Measurements from ENCODE around the gene ADGRG7.

ADGRG7 gene

DNA sequence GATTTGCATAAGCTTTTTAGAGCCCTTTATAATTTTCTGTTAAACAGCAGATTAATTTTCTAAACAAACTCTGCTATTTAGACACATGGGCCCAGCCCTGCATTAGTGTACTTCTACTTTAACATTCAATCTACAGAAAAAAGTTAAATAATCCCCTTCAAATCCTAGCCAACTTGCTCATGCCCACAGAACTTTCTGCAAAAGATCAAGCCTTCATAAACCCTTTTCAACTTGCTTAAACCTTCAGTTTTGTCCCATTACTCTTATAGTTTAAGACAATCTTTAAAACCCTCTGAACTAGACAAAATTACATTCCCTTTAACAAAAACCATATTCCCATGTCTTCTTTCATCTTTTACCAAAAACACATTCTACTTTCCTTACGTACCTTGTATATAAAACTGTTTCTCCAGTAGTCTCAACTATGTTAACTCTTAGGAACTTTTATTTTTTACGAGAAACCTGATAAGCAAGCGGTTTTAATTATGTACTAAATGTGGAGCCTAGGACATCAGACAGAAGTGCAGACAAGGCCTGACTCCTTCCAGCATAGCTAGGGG is 25.2 kb upstream of the ADGRG7 start:
- no peak for TF ChIP-seq GATA1 (IDR thresholded peaks at IDR 0.05; ENCODE audit: low read depth, low read length)
- TF ChIP-seq POLR2A (IDR thresholded peaks at IDR 0.05; ENCODE audit: low read length) = no peak
- no peak for DNase-seq

GRCh38 chr3:100586832-100587231 is 22.6 kb upstream of the ADGRG7 start:
- TF ChIP-seq POLR2A (IDR thresholded peaks at IDR 0.05; ENCODE audit: low read length) (no peak), GATA1 (IDR thresholded peaks at IDR 0.05; ENCODE audit: low read depth, low read length) (no peak)
- DNase-seq = no peak

DNA sequence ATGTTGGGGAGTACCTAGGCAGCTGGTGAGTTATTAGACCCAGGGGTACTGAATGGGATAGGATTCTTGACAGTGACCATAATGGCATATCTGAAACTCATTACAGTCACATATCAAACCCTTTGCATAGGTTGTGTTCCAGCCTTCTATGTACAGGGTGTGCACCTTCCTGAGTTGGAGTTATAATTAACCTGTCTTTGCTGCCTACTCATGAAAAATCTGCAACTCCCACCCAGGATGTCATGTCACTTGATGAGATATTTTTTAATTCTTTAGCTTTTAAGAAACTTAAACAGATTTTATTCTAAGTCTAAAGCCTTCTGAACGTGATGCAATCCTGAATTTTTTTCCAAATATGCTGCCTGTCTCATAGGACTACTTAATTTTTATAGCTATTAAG is 21.1 kb upstream of the ADGRG7 start:
- TF ChIP-seq POLR2A (IDR thresholded peaks at IDR 0.05; ENCODE audit: low read length) (no peak), GATA1 (IDR thresholded peaks at IDR 0.05; ENCODE audit: low read depth, low read length) (no peak)
- DNase-seq = no peak

GRCh38 chr3:100590114-100590839 is 19.1 kb upstream of the ADGRG7 start:
- DNase-seq = peak; percentile 74 to 88
- no peak for TF ChIP-seq GATA1 (IDR thresholded peaks at IDR 0.05; ENCODE audit: low read depth, low read length)
- no peak for TF ChIP-seq POLR2A (IDR thresholded peaks at IDR 0.05; ENCODE audit: low read length)

DNA sequence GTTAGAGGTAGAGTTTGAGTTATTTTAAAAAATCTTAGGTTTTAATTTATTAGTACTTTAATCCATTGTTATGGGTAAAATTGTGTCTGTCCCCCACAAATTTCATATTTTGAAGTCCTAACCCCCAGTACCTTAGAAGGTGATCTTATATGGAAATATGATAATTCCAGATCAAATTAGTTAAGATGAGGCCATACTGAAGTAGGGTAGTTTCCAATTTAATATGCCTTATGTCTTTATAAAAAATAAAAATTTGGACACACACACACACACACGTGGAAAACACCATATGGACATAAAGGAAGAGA is 18.6 kb upstream of the ADGRG7 start:
- DNase-seq = no peak
- TF ChIP-seq POLR2A (IDR thresholded peaks at IDR 0.05; ENCODE audit: low read length) (no peak), GATA1 (IDR thresholded peaks at IDR 0.05; ENCODE audit: low read depth, low read length) (no peak)

GRCh38 chr3:100591411-100591810 is 18.0 kb upstream of the ADGRG7 start:
- TF ChIP-seq POLR2A (IDR thresholded peaks at IDR 0.05; ENCODE audit: low read length) = no peak
- TF ChIP-seq GATA1 (IDR thresholded peaks at IDR 0.05; ENCODE audit: low read depth, low read length) = no peak
- DNase-seq = no peak

DNA sequence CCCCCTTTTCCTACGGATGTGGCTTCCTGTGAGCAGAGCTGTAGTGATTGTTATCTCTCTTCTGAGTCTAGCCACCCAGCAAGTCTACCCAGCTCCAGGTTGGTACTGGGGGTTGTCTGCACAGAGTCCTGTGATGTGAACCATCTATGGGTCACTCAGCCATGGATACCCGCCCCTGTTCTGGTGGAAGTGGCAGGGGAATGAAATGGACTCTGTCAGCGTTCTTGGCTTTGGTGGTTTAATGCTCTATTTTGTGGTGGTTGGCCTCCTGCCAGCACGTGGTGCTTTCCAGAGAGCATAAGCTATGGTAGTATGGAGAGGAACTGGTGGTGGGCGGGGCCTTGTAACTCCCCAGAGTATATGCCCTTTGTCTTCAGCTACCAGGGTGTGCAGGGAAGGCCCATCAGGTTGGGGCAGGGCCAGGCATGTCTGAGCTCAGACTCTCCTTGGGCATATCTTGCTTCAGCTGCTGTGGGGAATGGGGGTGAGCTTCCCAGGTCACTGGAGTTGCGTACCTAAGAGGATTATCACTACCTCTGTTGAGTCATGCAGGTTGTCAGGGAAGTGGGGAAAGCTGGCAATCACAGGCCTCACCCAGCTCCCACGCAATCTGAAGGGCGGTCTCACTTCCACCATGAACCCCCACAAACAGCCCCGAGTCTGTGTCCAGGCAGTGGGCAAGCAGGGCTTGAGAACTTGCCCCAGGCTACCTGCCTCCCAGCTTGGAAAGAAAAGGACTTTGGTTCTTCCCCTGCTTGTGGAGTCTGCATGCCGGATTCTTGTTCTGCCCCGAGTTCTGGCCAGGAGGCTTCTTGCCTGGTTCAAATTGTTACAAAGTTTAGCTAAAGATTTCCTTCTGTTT is 9.0 kb upstream of the ADGRG7 start:
- TF ChIP-seq POLR2A (IDR thresholded peaks at IDR 0.05; ENCODE audit: low read length) (no peak), GATA1 (IDR thresholded peaks at IDR 0.05; ENCODE audit: low read depth, low read length) (no peak)
- no peak for DNase-seq

- no peak for TF ChIP-seq GATA1 (IDR thresholded peaks at IDR 0.05; ENCODE audit: low read depth, low read length)
- TF ChIP-seq POLR2A (IDR thresholded peaks at IDR 0.05; ENCODE audit: low read length) = no peak
- DNase-seq = no peak
Observed at GRCh38 chr3:100602506-100603444, 6.6 kb upstream of the ADGRG7 start.

DNA sequence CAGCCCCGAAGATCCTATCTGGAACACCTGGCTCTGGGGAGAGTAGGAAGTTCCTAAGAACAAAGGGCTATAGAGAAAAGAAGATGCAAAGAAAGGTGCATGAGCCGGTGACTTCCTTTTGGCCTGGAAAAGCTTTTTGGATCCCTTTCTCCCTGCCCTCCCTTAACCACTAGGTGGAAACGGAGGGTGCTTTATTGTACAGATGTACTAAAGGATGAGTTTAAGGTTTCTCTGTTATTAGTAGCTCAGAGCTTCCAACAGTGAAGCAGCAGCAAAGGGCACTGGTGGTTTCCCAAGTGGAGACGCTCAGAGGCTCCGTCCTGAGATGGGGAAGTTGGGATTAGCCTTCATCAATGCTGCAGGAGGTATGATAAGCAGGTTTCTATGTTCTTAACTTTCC is 5.9 kb upstream of the ADGRG7 start:
- TF ChIP-seq POLR2A (IDR thresholded peaks at IDR 0.05; ENCODE audit: low read length) = no peak
- no peak for TF ChIP-seq GATA1 (IDR thresholded peaks at IDR 0.05; ENCODE audit: low read depth, low read length)
- DNase-seq = peak; percentile 16 to 21

GRCh38 chr3:100605358-100605757 is 4.0 kb upstream of the ADGRG7 start:
- DNase-seq = no peak

GRCh38 chr3:100606894-100607512 is 2.4 kb upstream of the ADGRG7 start:
- no peak for TF ChIP-seq GATA1 (IDR thresholded peaks at IDR 0.05; ENCODE audit: low read depth, low read length)
- TF ChIP-seq POLR2A (IDR thresholded peaks at IDR 0.05; ENCODE audit: low read length) = no peak
- DNase-seq = no peak

More at GRCh38 chr3:100605358-100605757, 4.0 kb upstream of the ADGRG7 start:
- TF ChIP-seq GATA1 (IDR thresholded peaks at IDR 0.05; ENCODE audit: low read depth, low read length) (no peak), POLR2A (IDR thresholded peaks at IDR 0.05; ENCODE audit: low read length) (no peak)

GRCh38 chr3:100609963-100610362 is 562 bp downstream of the ADGRG7 start:
- DNase-seq = no peak
- TF ChIP-seq POLR2A (IDR thresholded peaks at IDR 0.05; ENCODE audit: low read length) = no peak
- TF ChIP-seq GATA1 (IDR thresholded peaks at IDR 0.05; ENCODE audit: low read depth, low read length) = no peak

GRCh38 chr3:100611221-100611620 is 1.8 kb downstream of the ADGRG7 start:
- no peak for DNase-seq
- no peak for TF ChIP-seq POLR2A (IDR thresholded peaks at IDR 0.05; ENCODE audit: low read length)
- no peak for TF ChIP-seq GATA1 (IDR thresholded peaks at IDR 0.05; ENCODE audit: low read depth, low read length)

Measured in erythroblast (primary cell).